Stimulated activated CD8-positive, alpha-beta memory T cell treated with anti-CD3 and anti-CD28 coated beads, Interleukin-7, amount 100 ng/mL, for 4 hours (primary cell): ENCODE measurements around the gene SIM2.

Experiments used
- DNase-seq, 2 donors: peaks; one replicate each; pipeline ENCODE4 v3.0.0-alpha.2; 2020; ENCODE audit warnings: low read depth in 2 of 2

The SIM2 gene

DNA sequence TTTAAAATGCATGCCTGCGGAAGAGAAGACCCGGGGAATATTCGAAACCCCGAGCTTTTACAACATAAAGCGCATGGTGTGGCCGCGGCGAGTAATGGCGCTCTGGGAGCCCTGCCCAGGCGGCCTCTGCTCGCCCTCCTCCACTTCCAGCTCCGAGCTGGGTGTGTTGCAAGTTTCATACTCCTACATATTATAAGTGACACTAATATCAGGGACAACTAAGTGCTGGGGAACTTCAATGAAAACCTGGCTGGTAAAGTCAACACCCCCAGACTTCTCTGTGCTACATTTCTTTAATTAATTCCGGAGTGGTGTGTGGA lies 11.8 kb downstream of the SIM2 start:
- no peak for DNase-seq

DNA sequence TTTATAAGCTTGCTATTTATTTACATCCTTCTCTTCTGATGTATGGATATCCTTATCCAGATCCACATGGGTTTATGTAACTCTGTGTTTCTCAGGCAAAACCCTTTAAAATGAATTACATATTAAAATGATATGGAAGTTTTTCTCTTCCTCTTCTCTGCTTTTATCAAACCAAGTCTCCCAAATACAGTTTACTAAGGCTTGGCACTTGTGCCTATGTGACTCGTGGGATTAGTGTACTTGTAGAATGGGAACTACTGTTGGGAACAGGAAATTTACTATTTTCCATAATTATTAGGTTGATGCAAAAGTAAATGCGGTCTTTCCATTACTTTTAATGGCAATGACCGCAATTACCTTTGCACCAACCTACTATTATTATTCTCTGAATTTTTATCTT lies 14.8 kb downstream of the SIM2 start:
- DNase-seq: no peak

DNA sequence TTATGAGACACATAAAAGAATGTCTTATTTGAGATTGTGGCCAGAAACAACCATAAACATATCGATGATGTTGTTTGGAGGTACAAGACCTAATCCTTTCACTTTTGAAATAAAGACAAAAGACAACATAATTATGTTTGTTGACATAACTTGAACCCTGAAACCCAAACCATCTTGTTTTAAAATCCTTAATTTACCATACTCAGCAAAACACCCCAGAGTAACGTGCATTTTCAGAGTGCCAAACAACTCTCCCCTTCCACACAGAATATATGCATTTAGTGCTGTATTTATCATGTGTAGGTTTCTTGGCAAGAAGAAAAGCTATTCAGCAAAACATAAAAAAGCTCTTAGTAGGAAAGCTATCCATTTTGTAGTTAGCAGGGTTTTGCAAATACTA lies 17.5 kb downstream of the SIM2 start:
- DNase-seq: no peak

DNA sequence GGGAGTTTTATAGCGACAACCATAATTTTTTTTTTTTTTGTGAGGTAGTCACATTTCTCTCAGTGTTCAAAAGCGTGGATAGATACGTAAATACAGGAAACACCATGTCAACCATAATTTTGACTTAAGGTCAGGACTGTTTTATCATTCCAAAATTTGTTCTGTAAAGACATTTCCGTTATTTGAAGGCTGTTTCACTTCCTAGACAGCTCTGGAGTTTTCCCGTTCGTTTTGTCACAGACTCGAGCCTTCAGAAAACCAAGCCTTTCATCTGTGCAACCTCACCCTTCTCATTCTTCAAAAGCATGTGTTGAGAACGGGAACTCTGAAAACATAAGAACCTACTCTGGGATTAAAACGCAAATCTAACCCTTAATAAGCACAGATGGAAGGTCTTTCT lies 17.9 kb downstream of the SIM2 start:
- DNase-seq: no peak

DNA sequence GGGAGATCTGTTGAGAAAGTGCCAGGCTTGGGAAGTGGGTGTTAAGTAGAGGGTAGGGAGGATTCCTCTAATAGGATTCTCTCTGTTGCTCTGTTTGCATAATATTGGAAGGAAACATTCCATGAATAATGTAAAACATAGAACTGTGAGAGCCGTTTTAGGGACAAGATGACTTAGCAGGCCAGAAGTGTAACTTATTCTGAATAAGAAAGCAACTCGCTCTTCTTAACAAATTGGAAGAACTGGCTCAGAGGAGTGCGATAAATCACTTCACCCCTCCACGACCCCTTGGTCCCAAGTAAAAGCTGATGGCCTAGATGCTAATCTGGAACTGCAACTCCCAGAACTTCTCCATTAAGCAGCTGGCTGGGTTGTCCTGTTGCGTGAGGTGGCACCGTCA lies 19.1 kb downstream of the SIM2 start:
- no peak for DNase-seq

DNA sequence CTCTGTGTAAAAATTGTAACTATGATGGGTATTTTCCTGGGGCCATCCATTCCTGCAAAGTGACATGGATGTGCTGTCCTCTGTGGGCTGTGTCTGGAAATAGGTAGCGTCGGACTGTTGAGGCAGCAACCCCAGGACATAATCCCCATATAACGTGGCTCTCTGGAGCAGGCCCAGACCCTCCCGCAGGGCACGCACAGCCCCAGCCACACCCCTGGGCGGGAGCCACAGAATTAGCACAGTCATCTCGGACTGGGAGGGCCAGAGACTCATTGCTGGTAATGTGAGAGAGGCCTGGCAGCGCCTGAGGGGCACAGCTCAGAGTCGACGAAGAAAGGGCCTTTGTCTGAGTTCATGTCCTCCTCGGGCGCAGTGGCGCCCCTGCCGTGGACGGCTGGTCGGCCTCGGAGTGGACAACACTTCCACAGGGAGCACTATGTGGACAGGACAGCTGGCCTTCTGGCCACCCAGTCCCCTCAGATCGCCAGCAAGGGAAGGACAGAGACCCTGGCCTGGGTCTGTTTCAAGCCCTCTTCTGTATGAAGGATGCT lies 20.1 kb downstream of the SIM2 start:
- DNase-seq: no peak

DNA sequence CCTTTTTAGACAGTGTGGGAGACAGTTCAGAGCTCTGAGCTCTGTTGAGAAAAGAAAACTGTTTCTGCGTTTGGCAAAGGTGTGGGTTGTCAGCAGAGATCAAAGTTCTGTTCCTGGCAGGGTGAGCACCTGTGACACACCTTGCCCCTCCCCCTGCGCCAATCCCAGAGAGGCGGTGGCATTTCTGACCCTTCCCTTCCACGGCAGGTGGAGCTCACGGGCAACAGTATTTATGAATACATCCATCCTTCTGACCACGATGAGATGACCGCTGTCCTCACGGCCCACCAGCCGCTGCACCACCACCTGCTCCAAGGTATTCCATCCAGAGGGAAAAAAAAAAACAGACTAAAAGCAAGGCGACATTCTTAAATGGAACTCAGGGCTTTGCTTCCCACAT lies 20.7 kb downstream of the SIM2 start:
- DNase-seq: no peak

DNA sequence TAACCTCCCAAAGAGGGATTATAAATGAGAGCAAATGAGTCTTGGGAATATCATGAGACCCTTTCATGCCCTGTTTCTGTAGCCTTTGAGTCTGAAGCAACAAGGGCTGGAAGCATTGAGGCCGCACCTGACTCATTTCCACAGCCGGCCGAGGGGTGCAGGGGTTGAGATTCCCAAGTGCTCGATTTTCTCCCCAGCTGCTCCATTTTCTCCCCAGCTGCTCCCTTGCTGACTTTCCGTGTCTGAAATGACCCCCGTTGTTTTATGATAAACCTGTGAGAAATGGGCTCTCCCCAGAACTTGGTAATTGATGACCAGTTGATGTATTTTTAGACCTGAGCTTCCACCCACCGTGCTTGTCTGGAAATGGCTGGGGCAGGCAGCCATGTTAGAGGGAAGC lies 22.9 kb downstream of the SIM2 start:
- DNase-seq: no peak

DNA sequence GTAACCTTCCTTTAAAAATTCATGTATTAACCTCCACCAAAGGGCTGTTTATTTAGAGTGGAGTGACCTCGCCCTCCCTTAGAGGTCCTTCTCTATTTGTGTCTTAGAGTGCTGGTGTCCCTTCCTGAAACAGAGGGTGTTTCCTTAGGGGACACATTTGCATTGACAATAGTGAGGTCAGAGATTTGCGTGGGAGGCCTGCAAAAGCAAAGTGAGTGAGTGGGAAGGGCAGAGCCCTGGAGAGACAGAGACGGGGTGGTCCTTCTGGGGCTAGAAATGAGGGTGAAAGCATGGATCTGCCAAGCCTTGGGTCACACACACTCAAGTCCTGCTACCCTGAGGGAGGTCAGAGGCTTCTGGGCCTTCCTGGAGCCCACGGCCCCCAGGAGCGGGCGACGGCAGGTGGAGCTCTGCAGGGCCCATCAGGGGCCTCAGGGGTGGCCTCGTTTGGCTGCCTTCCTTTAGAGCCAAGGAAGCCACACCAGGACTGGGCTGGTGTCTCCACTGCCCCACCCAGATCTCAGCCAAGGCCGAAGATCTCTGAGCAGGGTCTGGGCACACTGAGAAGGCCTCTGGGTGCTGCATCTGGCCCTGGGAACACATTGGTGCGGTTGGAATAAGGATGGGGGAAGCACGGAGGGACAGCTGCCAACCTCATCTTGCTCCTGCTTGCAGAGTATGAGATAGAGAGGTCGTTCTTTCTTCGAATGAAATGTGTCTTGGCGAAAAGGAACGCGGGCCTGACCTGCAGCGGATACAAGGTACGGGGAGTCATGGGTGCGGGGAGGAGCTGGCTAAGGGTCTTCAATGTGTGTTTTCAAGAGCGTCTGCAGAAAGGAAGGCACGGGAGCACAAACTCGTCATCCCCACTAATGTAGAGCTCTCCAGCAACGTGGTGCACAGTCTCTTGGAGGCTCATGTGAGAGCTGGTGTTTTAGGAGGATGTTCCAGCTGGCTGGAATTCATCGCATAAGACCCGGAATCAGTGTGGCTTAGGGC lies 23.8 kb downstream of the SIM2 start:
- no peak for DNase-seq

DNA sequence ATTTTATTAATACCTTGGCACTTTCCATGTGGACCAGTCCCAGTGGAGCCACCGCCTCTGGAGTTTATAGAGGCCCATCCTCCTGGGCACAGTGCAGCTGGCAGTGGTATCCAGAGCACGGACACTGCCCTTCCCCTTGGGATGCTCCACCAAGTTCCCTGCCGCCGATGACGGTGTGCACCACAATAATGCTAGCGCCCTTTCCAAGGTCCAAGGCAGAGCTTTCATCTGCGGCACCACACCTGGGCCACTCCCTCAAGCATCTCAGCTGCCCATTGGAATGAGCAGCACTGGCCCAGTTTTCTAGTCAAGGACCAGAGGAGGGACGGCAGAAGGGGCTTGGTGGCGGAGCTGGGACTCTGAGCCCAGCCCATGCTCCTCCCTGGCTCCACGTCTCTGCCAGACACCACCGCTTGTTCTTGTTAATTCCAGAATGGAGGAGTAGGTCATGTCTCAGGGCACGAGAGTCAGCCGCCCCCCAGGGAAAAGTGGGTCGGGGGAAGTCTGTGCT lies 24.5 kb downstream of the SIM2 start:
- DNase-seq: no peak

DNA sequence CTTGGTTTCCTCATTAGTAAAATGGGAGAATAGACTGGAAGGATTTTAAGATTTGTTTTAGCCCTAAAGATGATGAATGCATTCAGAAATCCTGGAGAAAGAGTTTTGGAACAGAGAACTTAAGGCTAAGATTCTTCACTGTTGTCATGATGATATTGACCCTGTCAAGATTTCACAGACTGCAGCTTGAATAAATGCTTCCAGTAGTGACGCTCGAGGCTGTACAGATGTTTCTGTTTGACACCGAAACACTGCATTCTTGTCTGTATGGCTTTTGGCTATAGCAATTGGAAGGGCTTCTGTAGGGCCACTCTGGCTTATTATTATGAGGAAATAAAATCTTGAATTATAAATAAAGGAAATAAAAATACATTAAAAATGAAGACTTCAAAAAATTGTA lies 25.7 kb downstream of the SIM2 start:
- no peak for DNase-seq

DNA sequence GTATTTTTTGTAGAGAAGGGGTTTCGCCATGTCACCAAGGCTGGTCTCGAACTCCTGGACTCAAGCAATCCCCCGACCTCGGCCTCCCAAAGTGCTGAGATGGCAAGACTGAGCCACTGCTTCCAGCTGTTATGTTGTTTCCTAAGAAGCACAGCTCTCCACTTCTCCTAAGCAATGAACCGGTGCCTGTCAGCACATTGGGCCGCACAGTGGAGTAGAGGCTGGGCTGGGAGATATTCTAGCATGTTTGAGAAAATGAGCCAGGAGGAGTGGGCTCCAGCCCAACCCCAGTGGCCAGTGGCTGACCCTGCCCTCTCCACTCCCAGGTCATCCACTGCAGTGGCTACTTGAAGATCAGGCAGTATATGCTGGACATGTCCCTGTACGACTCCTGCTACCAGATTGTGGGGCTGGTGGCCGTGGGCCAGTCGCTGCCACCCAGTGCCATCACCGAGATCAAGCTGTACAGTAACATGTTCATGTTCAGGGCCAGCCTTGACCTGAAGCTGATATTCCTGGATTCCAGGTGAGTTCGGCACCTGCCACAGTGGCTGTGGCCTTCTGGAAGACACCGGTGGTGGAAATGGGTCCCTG lies 27.0 kb downstream of the SIM2 start:
- DNase-seq: no peak

DNA sequence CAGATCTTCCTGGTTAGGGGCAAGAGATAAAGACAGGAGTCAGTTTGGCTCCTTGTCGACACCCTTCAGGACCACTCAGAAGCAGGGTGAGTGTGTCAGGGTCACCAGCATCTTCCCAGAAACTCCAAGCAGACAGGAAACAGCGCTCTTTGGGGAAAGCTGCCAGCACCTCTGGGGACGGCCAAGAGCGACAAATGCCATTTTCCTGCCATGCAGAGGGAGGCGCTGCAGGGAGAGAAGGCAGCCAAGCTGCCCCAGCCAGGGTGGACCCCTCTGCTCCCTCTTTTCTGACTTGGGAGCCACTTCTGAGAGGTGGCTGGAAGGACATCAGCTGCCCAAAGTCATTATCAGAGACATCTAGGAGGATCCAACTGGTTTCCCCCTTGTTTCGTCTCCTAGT lies 29.0 kb downstream of the SIM2 start:
- DNase-seq: no peak

DNA sequence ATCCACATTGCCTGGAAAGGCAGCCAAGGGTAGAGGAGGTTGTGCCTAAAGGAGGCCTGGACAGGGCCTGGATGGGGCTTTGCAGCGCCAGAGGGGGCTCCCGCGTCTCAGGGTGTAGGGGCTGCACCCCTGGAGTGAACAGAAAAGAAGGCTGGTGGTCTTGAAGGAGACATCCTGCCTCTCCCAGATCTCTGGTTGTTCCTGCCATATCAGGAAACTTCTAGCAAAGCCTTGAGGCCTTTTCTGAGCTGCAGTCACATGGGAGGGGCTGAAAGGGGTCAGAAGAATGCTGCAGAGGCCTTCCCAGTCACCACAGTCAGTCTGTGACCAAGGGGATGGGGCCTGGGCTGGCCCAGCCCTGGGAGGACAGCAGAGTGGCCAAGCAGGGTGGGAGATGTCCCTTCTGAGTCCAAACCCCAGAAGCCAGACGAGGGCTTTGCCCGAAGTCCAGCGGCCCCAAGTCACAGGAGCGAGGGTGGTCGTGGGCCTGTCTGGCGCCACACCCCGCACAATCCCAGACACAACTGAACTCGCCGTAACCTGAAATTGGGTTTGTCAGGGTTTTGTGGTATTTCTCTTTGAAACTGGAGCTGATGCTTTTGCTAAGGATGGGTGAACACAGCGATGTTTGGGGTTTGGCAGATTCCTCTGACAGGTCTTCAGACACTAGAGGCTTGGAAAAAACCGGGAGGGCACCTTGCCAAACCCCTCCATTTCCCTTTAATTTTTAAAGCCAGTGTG lies 29.6 kb downstream of the SIM2 start:
- no peak for DNase-seq

DNA sequence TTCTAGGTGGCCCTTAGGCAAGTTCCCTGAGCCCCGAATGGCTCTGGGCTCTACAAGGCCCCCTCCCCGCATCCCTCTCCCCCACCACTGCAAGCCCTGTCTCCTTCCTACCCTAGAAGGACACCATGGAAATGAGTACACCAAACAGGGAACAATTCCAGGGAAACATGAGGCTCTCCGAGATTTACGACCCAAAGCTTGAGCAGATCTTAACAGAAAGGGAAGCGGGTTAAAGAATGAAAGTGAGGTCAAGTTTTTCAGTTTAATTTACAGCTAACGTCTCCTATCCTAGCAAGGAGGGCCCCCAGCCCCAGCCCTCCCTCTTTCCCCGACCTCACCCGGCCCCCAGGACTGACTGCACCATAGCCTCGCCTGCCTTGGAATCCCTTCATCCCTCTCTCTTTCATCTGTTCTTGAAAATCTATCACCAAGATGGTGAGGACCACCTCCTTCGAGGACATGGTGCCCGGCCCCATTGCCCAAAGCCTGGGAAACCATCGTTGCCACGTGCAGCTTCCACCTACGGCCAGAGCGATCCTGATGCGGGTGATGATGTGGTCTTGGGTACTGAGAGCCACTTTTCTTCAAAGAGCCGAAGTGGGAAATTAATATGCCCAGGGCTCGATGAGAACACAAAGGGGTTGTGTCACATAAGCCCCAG lies 30.5 kb downstream of the SIM2 start:
- no peak for DNase-seq

DNA sequence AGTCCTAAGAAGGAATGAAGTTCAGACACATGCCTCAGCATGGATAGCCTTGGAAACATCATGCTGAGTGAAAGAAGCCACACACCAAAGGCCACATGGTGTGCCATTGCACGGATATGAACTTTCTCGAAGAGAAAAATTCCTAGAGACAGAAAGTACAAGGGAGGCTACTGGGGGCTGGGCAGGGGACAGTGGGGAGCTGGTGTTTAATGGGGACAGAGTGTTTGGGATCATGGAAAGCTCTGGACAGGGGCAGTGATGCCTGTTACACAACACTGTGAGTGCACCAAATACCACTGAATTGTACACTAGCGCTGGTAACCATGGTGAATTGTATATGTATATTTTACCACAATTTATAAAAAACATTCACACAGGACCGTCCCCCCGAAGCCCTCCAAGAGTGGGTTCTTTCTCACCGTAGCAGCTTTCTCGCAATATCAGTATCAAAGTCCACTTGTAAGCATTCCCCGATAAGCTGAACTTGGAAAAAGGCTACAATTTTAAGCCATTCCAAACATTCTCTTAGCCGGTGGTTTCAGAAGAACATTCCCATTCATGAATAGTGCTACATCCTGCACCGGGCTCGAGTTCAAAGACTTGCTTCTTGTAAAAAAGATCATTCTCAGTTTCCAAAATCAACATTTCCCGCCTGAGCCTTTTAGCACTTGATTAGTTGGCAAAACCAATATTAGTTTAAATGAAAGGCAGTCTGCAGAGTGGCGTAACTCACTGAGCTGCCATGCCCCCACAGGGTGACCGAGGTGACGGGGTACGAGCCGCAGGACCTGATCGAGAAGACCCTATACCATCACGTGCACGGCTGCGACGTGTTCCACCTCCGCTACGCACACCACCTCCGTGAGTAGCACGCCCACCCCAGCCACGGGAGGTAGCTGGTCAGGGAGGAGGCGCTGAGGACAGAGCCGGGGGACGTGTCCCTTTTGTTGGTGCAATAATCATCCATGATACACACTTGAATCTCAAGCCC lies 31.7 kb downstream of the SIM2 start:
- no peak for DNase-seq

DNA sequence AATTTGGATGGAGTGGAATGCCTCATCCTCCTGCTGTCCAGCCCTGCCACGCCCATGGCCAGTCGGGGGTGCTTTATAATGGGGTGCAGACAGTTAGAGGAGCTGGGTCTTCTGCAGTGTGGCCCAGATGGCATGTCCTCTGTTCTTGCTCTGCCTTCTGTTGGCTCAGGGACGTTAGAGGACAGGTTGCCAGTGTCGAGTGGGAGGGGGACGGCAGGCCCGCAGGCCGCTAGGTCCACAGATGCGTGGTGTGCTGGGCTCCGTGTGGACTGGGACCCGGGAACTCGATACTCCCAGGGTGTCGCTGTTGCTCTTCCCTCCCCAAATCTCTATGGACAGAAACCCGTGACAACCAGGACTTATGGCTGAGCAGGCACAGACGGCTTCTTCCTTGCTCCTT lies 33.3 kb downstream of the SIM2 start:
- no peak for DNase-seq

DNA sequence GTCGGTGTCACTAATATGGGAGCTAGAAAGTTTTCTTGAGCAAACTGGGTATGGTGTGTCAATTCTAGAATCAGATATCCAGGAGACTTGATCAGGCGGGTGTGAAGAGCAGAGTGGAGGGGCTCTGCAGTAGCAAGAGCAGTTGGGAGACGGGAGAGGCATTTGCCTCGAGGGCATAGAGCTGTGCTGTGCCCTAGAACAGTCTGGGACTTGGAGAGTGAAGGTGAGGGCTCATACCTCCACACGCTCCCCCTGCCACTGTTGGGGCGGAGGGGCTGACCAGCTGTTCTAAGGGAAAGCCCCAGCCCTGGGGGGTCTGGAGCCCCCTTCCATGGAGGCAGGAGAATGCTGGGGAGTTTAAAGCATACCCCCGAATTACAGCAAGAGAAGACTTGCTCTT lies 33.8 kb downstream of the SIM2 start:
- DNase-seq: no peak

DNA sequence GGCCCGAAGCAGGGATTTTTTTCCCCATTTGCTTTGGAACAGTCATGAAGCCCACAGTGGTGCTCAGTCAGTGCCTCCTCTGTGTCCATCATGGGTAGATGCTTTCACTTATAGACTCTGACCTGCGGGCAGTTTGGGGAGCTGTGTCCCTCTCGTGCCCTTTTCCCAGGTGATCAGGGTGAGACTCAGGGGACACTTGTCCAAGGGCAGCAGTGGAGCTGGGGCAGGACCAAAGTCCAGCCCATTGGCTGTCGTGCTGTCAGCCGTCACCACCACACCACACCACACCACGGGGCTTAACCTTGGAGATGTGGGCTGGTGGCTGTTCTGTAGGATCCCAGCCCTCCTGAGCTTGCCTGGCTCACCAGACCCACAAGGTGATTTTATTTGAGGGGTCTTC lies 34.9 kb downstream of the SIM2 start:
- DNase-seq: no peak

DNA sequence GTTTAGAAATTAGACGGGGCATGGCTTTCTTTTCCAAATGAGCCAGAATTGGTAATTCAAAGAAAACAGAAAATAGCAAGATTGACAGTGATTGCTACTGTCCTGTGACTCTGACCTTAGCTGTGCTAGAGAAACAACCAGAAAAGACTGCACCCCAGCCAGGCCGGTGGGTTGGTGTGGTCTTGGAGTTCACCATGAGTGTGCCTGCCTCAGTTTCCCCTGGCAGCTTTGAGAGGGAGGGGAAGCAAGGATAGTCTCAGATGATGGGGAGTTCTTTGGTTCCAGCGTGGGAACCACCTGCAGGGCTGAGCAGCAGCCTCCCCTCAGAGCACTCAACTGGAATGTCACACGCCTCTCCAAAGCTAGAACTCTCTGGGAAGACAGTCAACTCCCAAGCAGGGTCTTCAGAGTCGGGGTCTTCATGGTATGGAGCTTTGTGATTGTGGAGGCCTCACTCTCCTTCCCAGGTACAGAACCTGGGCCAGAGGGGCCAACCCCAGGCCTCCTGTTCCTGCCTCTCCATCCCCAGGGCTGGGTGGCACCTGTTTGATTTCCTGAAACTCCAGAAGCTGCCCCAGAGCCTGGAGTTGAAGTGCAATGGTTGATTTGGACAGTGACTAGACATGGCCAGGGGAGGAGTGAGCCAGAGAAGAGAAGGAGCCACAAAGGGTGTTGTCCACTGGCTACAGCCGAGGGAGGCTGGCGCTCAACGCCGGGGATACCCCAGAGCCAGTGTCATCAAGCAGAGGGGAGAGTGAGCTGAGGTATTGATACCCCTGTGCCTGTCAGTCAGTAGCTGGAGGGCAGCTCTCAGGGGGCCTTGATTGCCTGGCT lies 35.7 kb downstream of the SIM2 start:
- no peak for DNase-seq
